PC-3 (cell line): ENCODE data around the gene GATM. TPM values are rescaled to one million over a fixed set of nuclear protein-coding genes. Genes with fewer than 3 reads are reported as not detected.

Experiments
- ATAC-seq: fragments of 200-7000 bp; cut with Tn5 transposase; 2 replicates; pipeline ENCODE4 v1.9.1; 2020; ENCODE audit warnings: mild to moderate bottlenecking, moderate library complexity
- BruUV-seq: library from RNA; stranded (reverse); fragments of 400-500 nt; replicated peaks from 2 replicates; lab custom pipeline; 2021; lab: Mats Ljungman, UMichigan
- CTCF ChIA-PET: fragments of 300-600 bp; sonication (Branson Sonifier 250); formaldehyde crosslinking; loops from one replicate; lab custom pipeline; 2022; ENCODE audit warnings: antibody characterized with exemption; lab: Charles Lee
- POLR2A ChIA-PET: fragments of 300-600 bp; sonication (Branson Sonifier 250); formaldehyde crosslinking; loops from one replicate; lab custom pipeline; 2022; ENCODE audit warnings: antibody characterized with exemption; ENCODE audit not compliant: unreplicated experiment; lab: Charles Lee
- DNase-seq: peaks from one replicate; pipeline ENCODE4 v3.0.0-alpha.2; 2015
- H2AFZ ChIP-seq: fragments of 300-600 bp; sonication (generic); 2 replicates; pipeline ENCODE4 v1.6.0; 2016; ENCODE audit warnings: antibody characterized with exemption, low read length
- H3F3A ChIP-seq: fragments of 300-600 bp; sonication (generic); one replicate; pipeline ENCODE4 v1.6.0; 2017; ENCODE audit warnings: antibody characterized with exemption, low read length, control low read depth, mild to moderate bottlenecking; ENCODE audit not compliant: unreplicated experiment
- H3K27ac ChIP-seq: fragments of 300-600 bp; sonication (generic); 2 replicates; pipeline ENCODE4 v1.5.1; 2016; ENCODE audit warnings: mild to moderate bottlenecking, low read length
- H3K27me3 ChIP-seq: fragments of 300-600 bp; sonication (generic); 2 replicates; pipeline ENCODE4 v1.6.1; 2016; ENCODE audit warnings: low read length, mixed read lengths
- H3K36me3 ChIP-seq: fragments of 300-600 bp; sonication (generic); 2 replicates; pipeline ENCODE4 v1.6.1; 2016; ENCODE audit warnings: low read depth, mixed run types, low read length, mixed read lengths
- H3K4me1 ChIP-seq: fragments of 300-600 bp; sonication (generic); 2 replicates; pipeline ENCODE4 v1.5.1; 2016; ENCODE audit warnings: low read length; ENCODE audit not compliant: insufficient read depth
- H3K4me2 ChIP-seq: fragments of 300-600 bp; sonication (generic); 2 replicates; pipeline ENCODE4 v1.6.0; 2016; ENCODE audit warnings: low read length
- H3K4me3 ChIP-seq: fragments of 300-600 bp; sonication (generic); 2 replicates; pipeline ENCODE4 v1.5.1; 2016; ENCODE audit warnings: mild to moderate bottlenecking, low read length, mixed read lengths
- H3K79me2 ChIP-seq: fragments of 300-600 bp; sonication (generic); 2 replicates; pipeline ENCODE4 v1.6.1; 2017; ENCODE audit warnings: low read length, mixed read lengths
- H3K9ac ChIP-seq: fragments of 300-600 bp; sonication (generic); 2 replicates; pipeline ENCODE4 v1.6.0; 2016; ENCODE audit warnings: mild to moderate bottlenecking, low read length
- H3K9me2 ChIP-seq: fragments of 300-600 bp; sonication (generic); replicated peaks from 2 replicates; pipeline ENCODE4 v1.6.1; 2016; ENCODE audit warnings: mixed run types, low read length, mixed read lengths
- H3K9me3 ChIP-seq: fragments of 300-600 bp; sonication (generic); 2 replicates; pipeline ENCODE4 v1.6.1; 2016; ENCODE audit warnings: low read length, mixed read lengths
- H4K20me1 ChIP-seq: fragments of 300-600 bp; sonication (generic); 2 replicates; pipeline ENCODE4 v1.6.1; 2016; ENCODE audit warnings: low read length, mixed read lengths
- EZH2 ChIP-seq: fragments of 300-600 bp; sonication (generic); IDR thresholded peaks from one replicate; pipeline ENCODE4 v1.6.1; 2017; ENCODE audit warnings: antibody characterized with exemption, mild to moderate bottlenecking, low read length; ENCODE audit not compliant: unreplicated experiment
- EZH2phosphoT487 ChIP-seq: fragments of 300-600 bp; sonication (generic); IDR thresholded peaks from 2 replicates; pipeline ENCODE4 v1.6.1; 2018; ENCODE audit warnings: mild to moderate bottlenecking, antibody characterized with exemption, low read length, borderline replicate concordance
- intact Hi-C: fragments of 100-400 bp; cut with micrococcal nuclease; formaldehyde crosslinking; loops from 2 replicates; pipeline ENCODE4 v1.9.0; 2023
- total RNA-seq: library from RNA; depleted of rRNA; stranded (reverse); fragments of >200 nt; gene quantifications from 2 replicates; pipeline ENCODE4 v1.2.3, GENCODE V29; 2014
- TF ChIP-seq, protein P1 (sequence below): fragments of 300-600 bp; sonication (generic); conservative IDR thresholded peaks from 2 replicates; pipeline ENCODE4 v1.5.1; 2017; ENCODE audit warnings: antibody characterized with exemption, low read depth, mild to moderate bottlenecking, low read length

Gene GATM
- total RNA-seq, 1 experiment from 2014 or later = 0.87 TPM

DNA sequence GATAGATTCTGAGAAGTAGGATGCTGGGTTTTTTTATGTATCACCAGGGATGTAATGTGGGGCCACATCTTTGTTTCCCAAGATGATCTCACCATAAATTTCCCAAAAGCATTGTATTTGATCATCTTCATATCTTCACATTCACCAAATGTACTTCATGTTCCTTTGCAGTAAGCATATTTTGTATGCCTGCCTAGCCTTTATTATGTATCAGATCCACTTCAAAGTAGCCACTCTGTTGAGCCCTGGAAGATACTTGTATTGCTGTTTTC, 14.2 kb upstream of the GATM start:
- H2AFZ ChIP-seq = no peak overlapping the region
- DNase-seq (no peak), ATAC-seq (no peak)
- no peaks in the 10 kb centered on the region for H3K79me2 ChIP-seq
- intact Hi-C loops = no loop called here
- H3K36me3 ChIP-seq = no peaks in the 10 kb centered on the region
- H3F3A ChIP-seq = no peaks in the 10 kb centered on the region
- H3K4me1 ChIP-seq = peaks cover 14% of the 10 kb centered on the region
- TF ChIP-seq, protein P1, sequence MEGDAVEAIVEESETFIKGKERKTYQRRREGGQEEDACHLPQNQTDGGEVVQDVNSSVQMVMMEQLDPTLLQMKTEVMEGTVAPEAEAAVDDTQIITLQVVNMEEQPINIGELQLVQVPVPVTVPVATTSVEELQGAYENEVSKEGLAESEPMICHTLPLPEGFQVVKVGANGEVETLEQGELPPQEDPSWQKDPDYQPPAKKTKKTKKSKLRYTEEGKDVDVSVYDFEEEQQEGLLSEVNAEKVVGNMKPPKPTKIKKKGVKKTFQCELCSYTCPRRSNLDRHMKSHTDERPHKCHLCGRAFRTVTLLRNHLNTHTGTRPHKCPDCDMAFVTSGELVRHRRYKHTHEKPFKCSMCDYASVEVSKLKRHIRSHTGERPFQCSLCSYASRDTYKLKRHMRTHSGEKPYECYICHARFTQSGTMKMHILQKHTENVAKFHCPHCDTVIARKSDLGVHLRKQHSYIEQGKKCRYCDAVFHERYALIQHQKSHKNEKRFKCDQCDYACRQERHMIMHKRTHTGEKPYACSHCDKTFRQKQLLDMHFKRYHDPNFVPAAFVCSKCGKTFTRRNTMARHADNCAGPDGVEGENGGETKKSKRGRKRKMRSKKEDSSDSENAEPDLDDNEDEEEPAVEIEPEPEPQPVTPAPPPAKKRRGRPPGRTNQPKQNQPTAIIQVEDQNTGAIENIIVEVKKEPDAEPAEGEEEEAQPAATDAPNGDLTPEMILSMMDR = no peak
- TF ChIP-seq EZH2 (no peak), EZH2phosphoT487 (no peak)
- no peak overlapping the region for H3K27ac ChIP-seq
- no peak overlapping the region for H3K4me3 ChIP-seq
- ChIA-PET CTCF (no interaction called here), POLR2A (no interaction called here)
- H4K20me1 ChIP-seq = no peaks in the 10 kb centered on the region
- no peaks in the 10 kb centered on the region for H3K9me3 ChIP-seq
- no peak overlapping the region for H3K9ac ChIP-seq
- H3K9me2 ChIP-seq = no peaks in the 10 kb centered on the region
- no peaks in the 10 kb centered on the region for H3K27me3 ChIP-seq
- no TSS peak for BruUV-seq
- H3K4me2 ChIP-seq = no peak overlapping the region

DNA sequence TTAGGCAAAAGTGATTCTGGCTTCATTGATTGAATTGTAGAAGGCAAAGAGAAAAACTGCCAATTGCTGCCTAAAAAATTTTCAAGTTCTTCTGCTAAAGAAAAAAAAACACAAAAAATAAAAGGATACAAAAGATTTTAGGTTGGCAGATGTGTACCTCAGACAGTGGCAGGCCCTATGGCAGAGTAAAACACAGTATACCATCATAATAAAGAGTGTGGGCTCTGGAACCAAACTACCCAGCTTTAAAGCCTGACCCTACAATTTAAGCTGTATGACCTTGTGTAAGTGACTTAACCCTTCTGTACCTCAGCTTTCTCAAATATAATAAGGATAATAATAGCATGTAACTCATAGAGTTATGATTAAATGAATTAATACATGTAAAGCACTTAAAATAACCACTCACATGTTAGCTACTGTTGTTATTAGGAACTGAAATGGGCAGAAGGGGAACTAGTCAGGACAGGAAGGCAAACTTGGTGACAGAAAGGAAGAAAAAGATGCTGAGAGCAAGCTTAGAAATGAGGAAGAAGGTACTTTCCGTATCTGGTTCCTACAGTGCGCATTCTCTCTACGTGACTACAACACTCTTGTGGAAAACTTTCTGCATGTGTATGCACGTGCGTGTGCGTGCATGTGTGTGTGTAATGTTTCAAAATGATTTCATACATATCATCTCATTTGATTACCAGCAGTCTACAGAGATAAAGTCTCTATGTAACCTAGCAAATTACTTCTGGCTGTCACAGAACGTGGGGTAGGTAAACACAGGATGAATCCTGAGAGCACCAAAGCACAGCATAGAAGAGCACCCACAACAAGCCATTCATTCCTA, 13.6 kb upstream of the GATM start:
- peaks cover 2% of the 10 kb centered on the region for H3F3A ChIP-seq
- H4K20me1 ChIP-seq = no peaks in the 10 kb centered on the region
- no TSS peak for BruUV-seq
- ChIA-PET POLR2A (no interaction called here), CTCF (no interaction called here)
- no peaks in the 10 kb centered on the region for H3K79me2 ChIP-seq
- H2AFZ ChIP-seq = no peak overlapping the region
- intact Hi-C loops = no loop called here
- no peak for DNase-seq
- no peak overlapping the region for H3K9ac ChIP-seq
- H3K9me2 ChIP-seq = no peaks in the 10 kb centered on the region
- no peaks in the 10 kb centered on the region for H3K36me3 ChIP-seq
- no peak for TF ChIP-seq EZH2
- TF ChIP-seq, protein P1 = no peak
- H3K27ac ChIP-seq = no peak overlapping the region
- no peak for ATAC-seq
- no peak overlapping the region for H3K4me3 ChIP-seq
- H3K4me2 ChIP-seq = no peak overlapping the region
- H3K9me3 ChIP-seq = no peaks in the 10 kb centered on the region
- H3K4me1 ChIP-seq = peaks cover 20% of the 10 kb centered on the region
- no peaks in the 10 kb centered on the region for H3K27me3 ChIP-seq

DNA sequence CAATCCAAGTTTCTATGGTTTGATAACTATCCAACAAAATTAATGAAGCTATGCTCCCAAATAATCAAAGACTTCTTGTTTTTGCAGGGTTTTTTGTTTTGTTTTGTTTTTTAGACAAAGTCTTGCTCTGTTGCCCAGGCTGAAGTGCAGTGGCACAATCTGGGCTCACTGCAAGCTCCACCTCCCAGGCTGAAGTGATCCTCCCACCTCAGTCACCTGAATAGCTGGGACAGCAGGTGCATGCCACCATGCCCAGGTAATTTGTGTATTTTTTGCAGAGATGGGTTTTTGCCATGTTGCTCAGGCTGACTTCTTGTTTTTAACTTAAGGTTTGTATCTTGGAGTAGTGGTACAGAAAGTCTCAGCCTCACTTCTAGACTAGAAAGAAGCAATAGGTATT, 11.0 kb upstream of the GATM start:
- DNase-seq (no peak), ATAC-seq (no peak)
- TF ChIP-seq EZH2phosphoT487 (no peak), EZH2 (no peak)
- TF ChIP-seq, protein P1 = no peak
- Histone ChIP-seq H3K27me3 (no peaks in the 10 kb centered on the region), H4K20me1 (no peaks in the 10 kb centered on the region), H3K4me2 (no peak overlapping the region), H3K9me3 (no peaks in the 10 kb centered on the region), H2AFZ (no peak overlapping the region), H3K4me1 (peaks cover 23% of the 10 kb centered on the region), H3K36me3 (no peaks in the 10 kb centered on the region), H3K9ac (no peak overlapping the region), H3K27ac (no peak overlapping the region), H3K4me3 (no peak overlapping the region), H3F3A (peaks cover 3% of the 10 kb centered on the region), H3K9me2 (no peaks in the 10 kb centered on the region), H3K79me2 (no peaks in the 10 kb centered on the region)
- BruUV-seq = no TSS peak
- POLR2A ChIA-PET = no interaction called here
- intact Hi-C loops = no loop called here
- CTCF ChIA-PET = no interaction called here
